ENCODE results near the gene SCAI.

Gene SCAI

GRCh38 chr9:124894035-124894740, 249.1 kb downstream of the SCAI start:
- no peaks in the 10 kb centered on the region for H3K4me1 ChIP-seq (ENCODE audit: control insufficient read depth, low read length)
- H4K20me1 ChIP-seq (ENCODE audit: control insufficient read depth, insufficient read depth, low read depth, low read length): no peaks in the 10 kb centered on the region
- H3K27me3 ChIP-seq (ENCODE audit: control insufficient read depth, low read length): no peaks in the 10 kb centered on the region
- peaks cover 48% of the 10 kb centered on the region for H3K36me3 ChIP-seq (ENCODE audit: control insufficient read depth, low read length)
- TF ChIP-seq EZH2phosphoT487 (IDR thresholded peaks at IDR 0.05; ENCODE audit: borderline replicate concordance, low read length) (no peak), CTCF (IDR thresholded peaks at IDR 0.05; ENCODE audit: low read depth, low read length, poor library complexity, severe bottlenecking) (no peak)
- no peaks in the 10 kb centered on the region for H3K9me2 ChIP-seq (replicated peaks; ENCODE audit: control insufficient read depth, low read length)
- no peaks in the 10 kb centered on the region for H3K79me2 ChIP-seq (ENCODE audit: control insufficient read depth, low read length)
- no peaks in the 10 kb centered on the region for H3K9me3 ChIP-seq (ENCODE audit: control insufficient read depth, insufficient read depth, low read length)
- peaks cover 3% of the 10 kb centered on the region; the same call in 1 of the 2 replicates for H3F3A ChIP-seq (ENCODE audit: control insufficient read depth, insufficient read depth)
- H3K27ac ChIP-seq (ENCODE audit: low read depth, low read length): no peak overlapping the region
- no peak overlapping the region for H3K4me2 ChIP-seq (ENCODE audit: low read length)
- H3K4me3 ChIP-seq (ENCODE audit: low read length): no peak overlapping the region
